CD14-positive monocyte (primary cell): Measurements from ENCODE around the gene RAB37. TPM values are rescaled to one million over a fixed set of nuclear protein-coding genes. Genes with fewer than 3 reads are reported as not detected.
A peak's percentile ranks its signal among the peaks of the same experiment; 100 is the strongest.

Source experiments
- DNase-seq, 3 donors: peaks; one replicate each; pipeline ENCODE4 v3.0.0-alpha.2; 2011 to 2022
- H2AFZ ChIP-seq: 2 replicates; pipeline ENCODE4 v1.6.0; 2012; ENCODE audit warnings: mild to moderate bottlenecking, low read depth, low read length, inconsistent platforms; ENCODE audit not compliant: insufficient read depth, poor library complexity, severe bottlenecking
- H3K27ac ChIP-seq, 2 donors: 1 replicate in 1 of 2; 2 replicates in 1 of 2; pipeline ENCODE4 v1.5.1; 2012 to 2013; ENCODE audit warnings: low read length in 2 of 2, control low read depth in 1 of 2, inconsistent platforms in 1 of 2, low read depth in 1 of 2, mild to moderate bottlenecking in 1 of 2
- H3K27me3 ChIP-seq, 2 donors: one replicate each; pipeline versions ENCODE4 v1.6.0 to v1.6.1; 2011 to 2013; ENCODE audit warnings: low read length in 2 of 2; ENCODE audit not compliant: control insufficient read depth in 2 of 2, insufficient read depth in 2 of 2
- H3K36me3 ChIP-seq, 2 donors: replicated peaks in 1 of 2; 1 replicate in 1 of 2; 2 replicates in 1 of 2; pipeline versions ENCODE4 v1.5.1 to v1.6.1; 2012 to 2013; ENCODE audit warnings: low read length in 2 of 2, control low read depth in 1 of 2, inconsistent platforms in 1 of 2, mild to moderate bottlenecking in 1 of 2; ENCODE audit not compliant: insufficient read depth in 2 of 2, control insufficient read depth in 1 of 2
- H3K4me1 ChIP-seq, 2 donors: 1 replicate in 1 of 2; 2 replicates in 1 of 2; pipeline versions ENCODE4 v1.5.1 to v1.6.1; 2012 to 2013; ENCODE audit warnings: low read length in 2 of 2, control low read depth in 1 of 2, inconsistent platforms in 1 of 2, mild to moderate bottlenecking in 1 of 2, moderate library complexity in 1 of 2; ENCODE audit not compliant: insufficient read depth in 2 of 2, control insufficient read depth in 1 of 2
- H3K4me2 ChIP-seq: replicated peaks from 2 replicates; pipeline ENCODE3; 2012; ENCODE audit warnings: low read length, moderate library complexity, mild to moderate bottlenecking; ENCODE audit not compliant: poor library complexity, severe bottlenecking; ENCODE audit errors: extremely low read depth
- H3K4me3 ChIP-seq, 3 experiments: fragments of 200-600 bp in 1 of 3; sonication (generic) in 1 of 3; replicated peaks in 1 of 3; 1 replicate in 2 of 3; 2 replicates in 1 of 3; pipeline ENCODE4 v1.5.1; 2011 to 2013; ENCODE audit warnings: low read length in 3 of 3, mild to moderate bottlenecking in 3 of 3, control low read depth in 2 of 3, low read depth in 2 of 3, inconsistent platforms in 1 of 3, moderate library complexity in 1 of 3
- H3K79me2 ChIP-seq: 2 replicates; pipeline ENCODE4 v1.6.0; 2012; ENCODE audit warnings: mild to moderate bottlenecking, control low read depth, inconsistent platforms, low read length, moderate library complexity; ENCODE audit not compliant: insufficient read depth
- H3K9ac ChIP-seq: 2 replicates; pipeline ENCODE4 v1.6.0; 2017; ENCODE audit warnings: low read length, mild to moderate bottlenecking; ENCODE audit not compliant: insufficient read depth, poor library complexity, severe bottlenecking
- H3K9me3 ChIP-seq, 2 donors: replicated peaks in 1 of 2; 1 replicate in 1 of 2; 2 replicates in 1 of 2; pipeline versions ENCODE4 v1.5.1 to v1.6.1; 2012 to 2013; ENCODE audit warnings: low read length in 2 of 2, control low read depth in 1 of 2; ENCODE audit not compliant: control insufficient read depth in 1 of 2, insufficient read depth in 1 of 2
- H4K20me1 ChIP-seq: 2 replicates; pipeline ENCODE4 v1.6.0; 2012; ENCODE audit warnings: mild to moderate bottlenecking, low read length, control low read depth, moderate library complexity; ENCODE audit not compliant: insufficient read depth
- H3K27ac Mint-ChIP-seq, 7 donors: one replicate each; pipeline ENCODE4 v1.8.0; 2020; ENCODE audit warnings: mild to moderate bottlenecking in 7 of 7, mixed read lengths in 7 of 7, moderate library complexity in 6 of 7, inconsistent platforms in 2 of 7
- H3K27me3 Mint-ChIP-seq, 3 donors: one replicate each; pipeline ENCODE4 v1.8.0; 2021 to 2022; ENCODE audit warnings: low read depth in 3 of 3, mild to moderate bottlenecking in 3 of 3, mixed read lengths in 3 of 3, moderate library complexity in 3 of 3, inconsistent platforms in 1 of 3
- H3K36me3 Mint-ChIP-seq, 2 donors: one replicate each; pipeline ENCODE4 v1.8.0; 2020; ENCODE audit warnings: mixed read lengths in 2 of 2, inconsistent platforms in 1 of 2, mild to moderate bottlenecking in 1 of 2
- H3K4me1 Mint-ChIP-seq: one replicate; pipeline ENCODE4 v1.8.0; 2020; ENCODE audit warnings: mild to moderate bottlenecking, mixed read lengths
- H3K4me3 Mint-ChIP-seq, 2 donors: one replicate each; pipeline ENCODE4 v1.8.0; 2020; ENCODE audit warnings: mild to moderate bottlenecking in 2 of 2, mixed read lengths in 2 of 2, moderate library complexity in 1 of 2
- H3K9me3 Mint-ChIP-seq, 7 donors: one replicate each; pipeline ENCODE4 v1.8.0; 2020 to 2022; ENCODE audit warnings: mixed read lengths in 7 of 7, mild to moderate bottlenecking in 6 of 7, moderate library complexity in 6 of 7, inconsistent platforms in 2 of 7
- CTCF ChIP-seq: fragments of 200-600 bp; IDR thresholded peaks from one replicate; pipeline ENCODE4 v1.8.0; 2022; ENCODE audit warnings: antibody characterized with exemption, mild to moderate bottlenecking
- WGBS: methylation state at CpG from one replicate; pipeline ENCODE4 v1.1.5; 2013; ENCODE audit warnings: missing lambda C conversion rate; ENCODE audit not compliant: insufficient coverage; 5-methylcytosine and 5-hydroxymethylcytosine counted together
- intact Hi-C, 2 donors: fragments of 100-400 bp; cut with micrococcal nuclease; formaldehyde crosslinking; loops; one replicate each; pipeline versions ENCODE4 v1.15.0 to v1.15.1; 2023
- polyA plus RNA-seq, 3 donors: library from polyadenylated mRNA; depleted of rRNA in 1 of 3; unstranded in 2 of 3; stranded (reverse) in 1 of 3; fragments of 300-500 nt in 2 of 3; fragments of >200 nt in 1 of 3; fragmentation: Illumina TruSeq in 2 of 3; gene quantifications; 1 replicate in 2 of 3; 2 replicates in 1 of 3; pipeline ENCODE4 v1.2.3, GENCODE V29; 2012 to 2021

Gene RAB37
- polyA plus RNA-seq, 3 donors, result 26.8 to 40.9 (median 33.1) TPM

GRCh38 chr17:74690409-74690825, 46.6 kb upstream of the RAB37 start:
- Histone ChIP-seq H3K4me1 (peaks cover 78 to 94% of the 10 kb centered on the region in 2 donors), H2AFZ (peak overlapping the region; percentile 4), H3K36me3 (peaks cover 17 to 33% of the 10 kb centered on the region in 2 donors), H3K27ac (peak overlapping the region; percentile 92 to 98), H3K4me2 (peak overlapping the region; percentile 40), H3K79me2 (peaks cover 24% of the 10 kb centered on the region), H4K20me1 (peaks cover 8% of the 10 kb centered on the region), H3K4me3 (peak overlapping the region in 1 of 3 experiments; percentile 56), H3K9ac (peak overlapping the region; percentile 54), H3K9me3 (peaks cover 0 to 4% of the 10 kb centered on the region in 2 donors), H3K27me3 (no peaks in the 10 kb centered on the region)
- Mint-ChIP-seq H3K4me3 (no peak overlapping the region), H3K27ac (peak overlapping the region; percentile 95 to 98 (median 97)), H3K9me3 (peaks cover 0 to 9% (median 3%) of the 10 kb centered on the region in 7 donors), H3K27me3 (peaks cover 0 to 2% (median 0%) of the 10 kb centered on the region in 3 donors), H3K4me1 (peaks cover 91% of the 10 kb centered on the region), H3K36me3 (peaks cover 34 to 46% of the 10 kb centered on the region in 2 donors)
- WGBS, result 0% methylated on average over 6 of the region's 6 CpGs
- intact Hi-C loops, result loop anchor here in 1 of 2 donors (2.0 kb wide), 1 partner anchor 22 kb away; the partner anchor contains the start of gene CD300LF
- no peak for TF ChIP-seq CTCF
- peak; percentile 93 to 98 (median 93) for DNase-seq

GRCh38 chr17:74691151-74691550, 45.9 kb upstream of the RAB37 start:
- H3K9me3 Mint-ChIP-seq, result peaks cover 0 to 14% (median 4%) of the 10 kb centered on the region in 7 donors
- H2AFZ ChIP-seq, result no peak overlapping the region
- H3K4me3 Mint-ChIP-seq, result peak overlapping the region in 1 of 2 donors; percentile 16
- H3K9me3 ChIP-seq, result peaks cover 0 to 4% of the 10 kb centered on the region in 2 donors
- no peak for DNase-seq
- H3K27me3 ChIP-seq, result no peaks in the 10 kb centered on the region
- H3K9ac ChIP-seq, result peak overlapping the region; percentile 48
- H3K27ac ChIP-seq, result peak overlapping the region; percentile 92 to 98
- H3K36me3 Mint-ChIP-seq, result peaks cover 41 to 54% of the 10 kb centered on the region in 2 donors
- peaks cover 24 to 40% of the 10 kb centered on the region in 2 donors for H3K36me3 ChIP-seq
- peak overlapping the region; percentile 40 for H3K4me2 ChIP-seq
- H3K27ac Mint-ChIP-seq, result peak overlapping the region; percentile 95 to 98 (median 97)
- H3K27me3 Mint-ChIP-seq, result no peaks in the 10 kb centered on the region
- peaks cover 15% of the 10 kb centered on the region for H4K20me1 ChIP-seq
- peak overlapping the region in 1 of 3 experiments; percentile 35 for H3K4me3 ChIP-seq
- H3K4me1 Mint-ChIP-seq, result peaks cover 87% of the 10 kb centered on the region
- 87% methylated on average over 5 of the region's 8 CpGs for WGBS
- H3K4me1 ChIP-seq, result peaks cover 78 to 94% of the 10 kb centered on the region in 2 donors
- intact Hi-C loops, result loop anchor here in 1 of 2 donors (2.0 kb wide), 1 partner anchor 22 kb away; the partner anchor contains the start of gene CD300LF
- H3K79me2 ChIP-seq, result peaks cover 27% of the 10 kb centered on the region
- no peak for TF ChIP-seq CTCF
